ENCODE data around the gene HELZ.

- TF ChIP-seq CTCF (IDR thresholded peaks at IDR 0.05) = no peak
- no peak for TF ChIP-seq EZH2phosphoT487 (IDR thresholded peaks at IDR 0.05)
Measured at GRCh38 chr17:67085406-67085805, 159.6 kb downstream of the HELZ start.
